Measurements from ENCODE around the gene ANO9. TPM values are rescaled to one million over a fixed set of nuclear protein-coding genes. Genes with fewer than 3 reads are reported as not detected.

ANO9 gene
- total RNA-seq, 1 donor: not detected

GRCh38 chr11:371051-371450 lies 70.8 kb downstream of the ANO9 start:
- Histone ChIP-seq H3K4me1 (ENCODE audit: insufficient read depth, low read length) (no peaks in the 10 kb centered on the region), H3K9me3 (ENCODE audit: low read depth, low read length) (no peaks in the 10 kb centered on the region), H3K4me3 (ENCODE audit: insufficient read depth, low read length) (no peak overlapping the region), H3K79me2 (ENCODE audit: insufficient read depth, low read length) (no peaks in the 10 kb centered on the region), H3K4me2 (ENCODE audit: insufficient read depth, low read length) (no peak overlapping the region), H3K36me3 (ENCODE audit: insufficient read depth, low read length) (no peaks in the 10 kb centered on the region), H3K27me3 (ENCODE audit: insufficient read depth, low read length) (peaks cover 36% of the 10 kb centered on the region), H2AFZ (ENCODE audit: low read length) (no peak overlapping the region), H4K20me1 (ENCODE audit: insufficient read depth, low read length) (no peaks in the 10 kb centered on the region), H3K27ac (ENCODE audit: low read depth, low read length) (no peak overlapping the region)
- DNase-seq (ENCODE audit: insufficient read length, low spot score, missing footprints): peak; percentile 88
- TF ChIP-seq CTCF (IDR thresholded peaks at IDR 0.05; ENCODE audit: extremely low read depth, low read depth, low read length): no peak

GRCh38 chr11:370070-370941 lies 71.5 kb downstream of the ANO9 start:
- no peaks in the 10 kb centered on the region for H3K4me1 ChIP-seq (ENCODE audit: insufficient read depth, low read length)
- TF ChIP-seq CTCF (IDR thresholded peaks at IDR 0.05; ENCODE audit: extremely low read depth, low read depth, low read length): no peak
- peak; percentile 87 for DNase-seq (ENCODE audit: insufficient read length, low spot score, missing footprints)
- no peaks in the 10 kb centered on the region for H3K36me3 ChIP-seq (ENCODE audit: insufficient read depth, low read length)
- H3K27ac ChIP-seq (ENCODE audit: low read depth, low read length): no peak overlapping the region
- H2AFZ ChIP-seq (ENCODE audit: low read length): no peak overlapping the region
- H3K4me3 ChIP-seq (ENCODE audit: insufficient read depth, low read length): no peak overlapping the region
- H3K79me2 ChIP-seq (ENCODE audit: insufficient read depth, low read length): no peaks in the 10 kb centered on the region
- no peak overlapping the region for H3K4me2 ChIP-seq (ENCODE audit: insufficient read depth, low read length)
- H3K27me3 ChIP-seq (ENCODE audit: insufficient read depth, low read length): peaks cover 40% of the 10 kb centered on the region
- no peaks in the 10 kb centered on the region for H4K20me1 ChIP-seq (ENCODE audit: insufficient read depth, low read length)
- no peaks in the 10 kb centered on the region for H3K9me3 ChIP-seq (ENCODE audit: low read depth, low read length)

- DNase-seq (ENCODE audit: insufficient read length, low spot score, missing footprints): peak; percentile 96
- Histone ChIP-seq H3K27me3 (ENCODE audit: insufficient read depth, low read length) (peaks cover 47% of the 10 kb centered on the region), H3K9me3 (ENCODE audit: low read depth, low read length) (no peaks in the 10 kb centered on the region), H3K4me2 (ENCODE audit: insufficient read depth, low read length) (no peak within 1 kb of the TSS), H3K27ac (ENCODE audit: low read depth, low read length) (no peak within 1 kb of the TSS), H3K36me3 (ENCODE audit: insufficient read depth, low read length) (no peaks in the 10 kb centered on the region), H3K4me3 (ENCODE audit: insufficient read depth, low read length) (no peak within 1 kb of the TSS), H3K79me2 (ENCODE audit: insufficient read depth, low read length) (no peaks in the 10 kb centered on the region), H3K4me1 (ENCODE audit: insufficient read depth, low read length) (no peaks in the 10 kb centered on the region), H4K20me1 (ENCODE audit: insufficient read depth, low read length) (no peaks in the 10 kb centered on the region), H2AFZ (ENCODE audit: low read length) (no peak within 1 kb of the TSS)
- no peak for TF ChIP-seq CTCF (IDR thresholded peaks at IDR 0.05; ENCODE audit: extremely low read depth, low read depth, low read length)
Measured at GRCh38 chr11:369336-370018, 72.3 kb downstream of the ANO9 start, which contains the start of gene B4GALNT4. Gene B4GALNT4, plus strand, starts transcription at chr11:369499. Its CDS starts 305 bp downstream, at chr11:369804.

Measured in osteoblast (primary cell).